ENCODE measurements around the gene OR2AE1. TPM values are rescaled to one million over a fixed set of nuclear protein-coding genes. Genes with fewer than 3 reads are reported as not detected.
"Not testable (repeated sequence)": the region's sequence is repeated elsewhere in the genome, so short reads cannot be mapped to it uniquely, and the experiment has no call there.

Gene OR2AE1
- total RNA-seq, 1 experiment from 2014 or later = not detected

DNA sequence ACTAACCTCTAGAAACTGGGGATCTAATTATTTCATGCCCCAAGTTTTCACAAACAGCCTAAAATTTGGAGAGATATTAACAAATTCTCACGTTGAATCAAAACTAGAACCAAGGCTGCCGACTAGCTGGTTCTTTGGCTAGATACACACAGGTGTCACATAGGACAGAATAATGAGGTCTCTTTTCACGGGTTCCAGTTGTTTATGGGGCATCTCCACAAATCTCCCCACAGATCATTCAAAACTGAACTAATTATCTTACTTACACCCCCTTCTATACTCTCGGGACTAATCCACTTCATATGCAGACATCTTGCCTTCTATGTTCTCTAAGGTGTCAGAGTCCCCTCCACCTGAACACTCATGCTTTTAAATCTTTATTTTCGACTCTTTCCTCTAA is 16.4 kb upstream of the OR2AE1 start:
- DNase-seq (ENCODE audit: low read depth in 1 of 2, low spot score in 2 of 2) = no peak
- Histone ChIP-seq H3K9me3 (replicated peaks) (no peaks in the 10 kb centered on the region; the same call in 1 of the 2 replicates), H3K4me1 (replicated peaks) (no peaks in the 10 kb centered on the region), H3K36me3 (no peaks in the 10 kb centered on the region), H3K27me3 (replicated peaks) (no peaks in the 10 kb centered on the region), H3K27ac (no peak overlapping the region), H3K4me3 (no peak overlapping the region)

DNA sequence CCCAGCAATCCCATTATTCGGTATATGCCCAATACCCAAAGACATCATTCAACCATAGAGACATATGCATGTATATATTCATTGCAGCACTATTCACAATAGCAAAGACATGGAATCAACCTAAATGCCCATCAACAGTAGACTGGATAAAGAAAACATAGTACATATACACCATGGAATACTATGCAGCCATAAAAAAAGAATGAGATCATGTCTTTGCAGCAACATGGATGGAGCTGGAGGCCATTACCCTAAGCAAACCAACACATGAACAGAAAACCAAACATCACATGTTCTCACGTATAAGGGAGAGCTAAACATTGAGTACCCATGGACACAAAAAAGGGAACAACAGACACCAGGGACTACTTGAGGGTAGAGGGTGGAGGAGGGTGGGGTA is 13.5 kb upstream of the OR2AE1 start:
- not testable (repeated sequence) for H3K36me3 ChIP-seq; H3K9me3 ChIP-seq (replicated peaks); H3K4me3 ChIP-seq; H3K4me1 ChIP-seq (replicated peaks); H3K27me3 ChIP-seq (replicated peaks); H3K27ac ChIP-seq; DNase-seq (ENCODE audit: low read depth in 1 of 2, low spot score in 2 of 2)

DNA sequence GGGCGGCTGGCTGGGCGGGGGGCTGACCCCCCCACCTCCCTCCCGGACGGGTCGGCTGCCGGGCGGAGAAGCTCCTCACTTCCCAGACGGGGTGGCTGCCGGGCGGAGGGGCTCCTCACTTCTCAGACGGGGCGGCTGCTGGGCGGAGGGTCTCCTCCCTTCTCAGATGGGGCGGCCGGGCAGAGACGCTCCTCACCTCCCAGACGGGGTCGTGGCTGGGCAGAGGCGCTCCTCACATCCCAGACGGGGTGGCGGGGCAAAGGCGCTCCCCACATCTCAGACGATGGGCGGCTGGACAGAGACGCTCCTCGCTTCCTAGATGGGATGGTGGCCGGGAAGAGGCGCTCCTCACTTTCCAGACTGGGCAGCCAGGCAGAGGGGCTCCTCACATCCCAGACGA is 11.5 kb upstream of the OR2AE1 start:
- H3K27ac ChIP-seq; H3K36me3 ChIP-seq; H3K9me3 ChIP-seq (replicated peaks); H3K4me3 ChIP-seq; DNase-seq (ENCODE audit: low read depth in 1 of 2, low spot score in 2 of 2); H3K27me3 ChIP-seq (replicated peaks); H3K4me1 ChIP-seq (replicated peaks): not testable (repeated sequence)

DNA sequence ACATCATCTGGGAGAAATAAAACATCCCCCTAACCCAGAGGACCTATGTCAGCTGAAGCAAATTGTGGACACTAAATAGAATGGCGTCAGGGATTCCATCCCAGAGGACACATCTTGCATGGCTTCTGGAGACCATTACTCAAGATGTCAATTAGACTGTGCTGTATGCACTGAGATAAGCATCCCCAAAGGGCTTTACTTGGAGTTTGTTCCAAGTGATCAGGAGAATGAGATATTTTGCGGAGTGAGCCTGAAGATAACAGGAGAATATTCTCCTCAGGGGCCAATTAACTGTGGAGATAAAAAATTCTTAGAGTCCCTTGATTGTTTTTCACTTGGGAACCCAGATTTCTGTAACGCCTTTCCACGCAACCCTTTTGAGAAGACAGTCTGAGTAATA is 4.5 kb upstream of the OR2AE1 start:
- Histone ChIP-seq H3K4me1 (replicated peaks) (no peaks in the 10 kb centered on the region), H3K4me3 (no peak overlapping the region), H3K36me3 (no peaks in the 10 kb centered on the region), H3K9me3 (replicated peaks) (peaks cover 3% of the 10 kb centered on the region; the same call in 1 of the 2 replicates), H3K27me3 (replicated peaks) (peaks cover 5% of the 10 kb centered on the region), H3K27ac (no peak overlapping the region)
- no peak for DNase-seq (ENCODE audit: low read depth in 1 of 2, low spot score in 2 of 2)

DNA sequence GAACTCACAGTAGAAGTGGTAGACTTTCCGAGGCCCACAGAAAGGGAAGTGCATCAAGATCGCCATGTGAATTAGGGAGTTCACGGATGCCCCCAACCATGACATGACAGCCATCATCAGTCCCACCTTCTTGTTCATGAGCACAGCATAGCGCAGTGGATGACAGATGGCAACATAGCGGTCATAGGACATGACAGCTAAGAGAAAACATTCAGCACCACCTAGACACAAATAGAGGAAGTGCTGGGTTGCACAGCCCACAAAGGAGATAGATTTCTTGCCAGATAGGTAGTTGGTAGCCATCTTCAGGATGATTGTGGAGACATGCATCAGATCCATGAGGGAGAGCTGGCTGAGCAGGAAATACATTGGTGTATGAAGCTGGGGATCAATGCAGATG is 342 bp downstream of the OR2AE1 start:
- DNase-seq (ENCODE audit: low read depth in 1 of 2, low spot score in 2 of 2) = no peak
- Histone ChIP-seq H3K36me3 (no peaks in the 10 kb centered on the region), H3K4me1 (replicated peaks) (no peaks in the 10 kb centered on the region), H3K27ac (no peak overlapping the region), H3K4me3 (no peak overlapping the region), H3K9me3 (replicated peaks) (no peaks in the 10 kb centered on the region), H3K27me3 (replicated peaks) (peaks cover 12% of the 10 kb centered on the region)

DNA sequence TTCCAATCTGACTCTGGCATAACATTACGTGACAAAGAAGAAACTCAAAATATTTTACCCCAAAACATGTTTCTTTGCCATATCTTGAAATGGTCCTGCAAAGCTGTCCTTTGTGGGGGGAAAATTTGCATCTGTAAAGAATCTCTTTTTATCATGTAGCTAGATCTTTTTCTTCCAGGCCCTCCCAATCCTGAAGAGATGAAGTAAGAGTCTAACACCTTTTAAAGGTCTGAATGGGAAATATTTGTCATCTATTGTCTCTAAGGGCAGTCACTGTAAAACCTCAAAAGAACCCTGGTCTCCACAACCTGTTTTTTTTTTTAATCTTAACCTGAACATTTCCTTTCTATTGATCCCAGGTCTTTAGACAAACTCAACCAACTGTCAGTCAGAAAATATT is 8.6 kb downstream of the OR2AE1 start:
- Histone ChIP-seq H3K4me3 (no peak overlapping the region), H3K4me1 (replicated peaks) (no peaks in the 10 kb centered on the region), H3K36me3 (no peaks in the 10 kb centered on the region), H3K9me3 (replicated peaks) (no peaks in the 10 kb centered on the region), H3K27me3 (replicated peaks) (no peaks in the 10 kb centered on the region), H3K27ac (no peak overlapping the region)
- DNase-seq (ENCODE audit: low read depth in 1 of 2, low spot score in 2 of 2) = no peak

DNA sequence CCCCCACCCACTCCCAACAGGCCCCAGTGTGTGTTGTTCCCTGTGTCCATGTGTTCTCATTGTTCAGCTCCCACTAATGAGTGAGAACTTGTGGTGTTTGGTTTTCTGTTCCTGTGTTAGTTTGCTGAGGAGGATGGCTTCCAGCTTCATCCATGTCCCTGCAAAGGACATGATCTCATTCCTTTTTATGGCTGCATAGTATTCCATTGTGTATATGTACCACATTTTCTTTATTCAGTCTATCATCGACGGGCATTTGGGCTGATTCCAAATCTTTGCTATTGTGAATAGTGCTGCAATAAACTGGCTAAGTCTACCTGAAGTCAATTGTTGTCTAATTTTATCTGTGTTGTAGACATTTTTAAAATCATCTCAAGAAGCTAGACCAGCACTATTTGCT is 9.4 kb downstream of the OR2AE1 start:
- not testable (repeated sequence) for H3K4me3 ChIP-seq; H3K27me3 ChIP-seq (replicated peaks); H3K36me3 ChIP-seq; H3K4me1 ChIP-seq (replicated peaks); H3K27ac ChIP-seq; H3K9me3 ChIP-seq (replicated peaks); DNase-seq (ENCODE audit: low read depth in 1 of 2, low spot score in 2 of 2)

DNA sequence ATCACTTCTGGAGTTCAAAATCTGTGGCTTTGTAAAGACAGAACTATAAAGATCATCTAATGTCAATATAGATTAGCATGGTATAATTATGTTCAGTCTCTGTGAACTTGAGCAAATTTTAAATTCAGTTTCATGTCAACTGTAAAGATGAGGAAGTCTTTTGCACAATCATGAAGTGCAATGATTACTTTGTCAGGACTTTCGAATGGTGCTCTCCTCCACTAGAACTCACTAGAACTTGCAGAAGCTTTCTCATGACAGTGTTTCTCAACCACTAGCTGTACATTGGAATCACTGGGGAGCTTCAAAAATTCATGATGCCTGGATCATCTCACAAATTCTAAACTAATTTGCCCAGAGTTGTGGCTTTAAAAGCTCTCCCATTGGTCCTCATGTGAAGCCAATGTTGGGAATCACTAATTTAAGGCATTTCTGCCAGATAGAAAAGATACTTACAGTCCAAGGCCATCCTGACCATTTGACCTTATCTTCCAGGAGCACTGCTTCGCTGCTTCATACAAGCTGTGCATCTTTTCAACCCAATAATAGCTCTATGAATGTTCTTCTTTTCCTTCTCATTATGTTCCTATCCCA is 12.9 kb downstream of the OR2AE1 start:
- Histone ChIP-seq H3K4me3 (no peak overlapping the region), H3K36me3 (no peaks in the 10 kb centered on the region), H3K4me1 (replicated peaks) (no peaks in the 10 kb centered on the region), H3K9me3 (replicated peaks) (no peaks in the 10 kb centered on the region), H3K27me3 (replicated peaks) (no peaks in the 10 kb centered on the region), H3K27ac (no peak overlapping the region)
- no peak for DNase-seq (ENCODE audit: low read depth in 1 of 2, low spot score in 2 of 2)

DNA sequence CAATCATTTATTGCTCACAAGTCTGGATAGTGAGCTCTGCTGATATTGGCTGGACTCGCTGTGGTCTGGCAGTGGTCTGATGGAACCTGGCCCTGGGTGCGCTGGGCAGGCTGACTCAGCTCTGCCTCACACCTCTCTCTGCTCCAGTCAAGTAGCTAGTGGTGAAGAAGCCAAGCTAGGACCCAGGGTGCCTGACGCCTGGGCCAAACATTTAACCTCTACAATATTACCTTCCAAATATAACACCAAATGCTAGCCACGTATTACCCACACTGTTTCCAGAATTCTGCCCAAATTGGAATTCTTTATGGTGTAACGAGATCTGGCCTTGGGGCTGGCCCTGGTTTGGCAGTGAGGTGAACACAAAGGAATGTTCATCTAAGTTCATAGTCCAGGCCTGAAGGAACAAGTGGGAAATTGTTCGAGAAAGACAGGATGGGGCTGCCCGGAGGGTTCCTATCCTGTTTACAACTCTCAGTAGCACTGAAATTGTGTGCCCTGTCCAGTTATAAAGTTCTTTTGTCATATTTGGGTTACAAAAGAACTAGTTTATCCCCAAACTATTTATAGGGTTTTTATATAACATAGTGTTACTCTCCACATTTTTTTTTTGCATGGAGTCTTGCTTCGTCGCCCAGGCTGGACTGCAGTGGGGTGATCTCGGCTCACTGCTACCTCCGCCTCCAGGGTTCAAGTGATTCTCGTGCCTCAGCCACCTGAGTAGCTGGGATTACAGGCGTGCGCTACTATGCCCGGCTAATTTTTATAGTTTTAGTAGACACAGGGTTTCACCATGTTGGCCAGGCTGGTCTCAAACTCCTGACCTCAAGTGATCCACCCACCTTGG is 16.3 kb downstream of the OR2AE1 start:
- no peak overlapping the region for H3K27ac ChIP-seq

DNA sequence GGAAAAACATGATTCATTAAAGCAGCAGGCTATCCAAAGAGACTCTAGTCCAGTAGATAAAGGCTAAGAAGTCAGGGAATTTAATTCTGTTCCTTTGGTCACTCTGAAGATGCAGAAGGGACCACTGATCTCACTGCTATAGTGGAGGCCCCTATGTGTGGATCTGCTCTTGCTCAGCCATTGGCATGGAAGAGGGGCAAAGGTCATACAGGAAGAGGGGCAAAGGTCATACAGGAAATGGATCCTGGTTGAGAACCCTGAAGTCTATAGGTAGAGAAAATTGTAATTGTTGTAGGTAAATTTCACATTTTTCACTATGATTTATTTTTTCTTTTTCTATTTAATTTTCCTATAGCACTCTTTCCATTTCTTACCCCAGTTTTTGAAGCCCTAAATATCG is 21.6 kb downstream of the OR2AE1 start:
- Histone ChIP-seq H3K36me3 (no peaks in the 10 kb centered on the region), H3K27ac (no peak overlapping the region), H3K27me3 (replicated peaks) (no peaks in the 10 kb centered on the region), H3K4me1 (replicated peaks) (no peaks in the 10 kb centered on the region), H3K9me3 (replicated peaks) (no peaks in the 10 kb centered on the region), H3K4me3 (no peak overlapping the region)
- no peak for DNase-seq (ENCODE audit: low read depth in 1 of 2, low spot score in 2 of 2)

More for the DNA sequence above, 16.3 kb downstream of the OR2AE1 start:
- H3K4me1 ChIP-seq (replicated peaks) = no peaks in the 10 kb centered on the region
- H3K36me3 ChIP-seq = no peaks in the 10 kb centered on the region
- DNase-seq (ENCODE audit: low read depth in 1 of 2, low spot score in 2 of 2) = no peak
- no peaks in the 10 kb centered on the region for H3K9me3 ChIP-seq (replicated peaks)
- H3K4me3 ChIP-seq = no peak overlapping the region
- no peaks in the 10 kb centered on the region for H3K27me3 ChIP-seq (replicated peaks)

DNA sequence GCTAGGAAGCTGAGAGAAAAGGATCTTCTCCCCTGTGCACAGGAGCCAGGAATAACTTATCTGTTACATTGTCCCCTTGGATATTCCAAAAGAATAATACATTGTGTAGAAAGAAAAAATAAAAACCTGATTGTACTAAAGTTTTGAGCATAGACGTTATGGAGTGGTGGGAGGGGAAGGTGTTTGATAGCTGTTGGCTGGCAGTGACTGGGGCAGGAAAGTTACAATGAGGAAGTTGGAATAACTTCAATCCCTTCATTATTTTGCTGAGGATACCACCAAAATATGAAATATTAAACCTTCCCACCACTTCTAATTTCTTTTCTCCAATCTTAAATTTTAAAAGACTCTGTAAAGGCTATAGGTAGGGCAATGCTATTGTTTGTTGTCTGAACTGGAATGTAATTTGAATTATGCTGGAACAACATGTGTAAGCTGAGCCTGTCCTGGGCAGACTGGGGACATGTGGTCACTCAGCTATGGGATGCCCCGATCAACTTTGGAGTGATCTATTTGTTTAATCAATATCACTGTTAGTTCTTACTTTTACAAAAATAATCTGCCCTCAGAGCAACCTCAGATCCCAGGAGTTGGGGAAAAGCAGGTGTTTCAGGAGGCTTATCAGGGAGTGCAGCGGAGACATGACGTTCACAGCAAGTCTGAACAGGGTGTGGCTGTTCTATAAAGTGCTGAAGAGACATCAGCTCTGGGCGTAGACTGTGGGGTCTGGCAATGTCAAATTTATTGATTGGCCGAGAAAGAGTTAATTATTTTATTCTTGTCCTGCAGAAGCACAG is 28.2 kb downstream of the OR2AE1 start:
- H3K27me3 ChIP-seq (replicated peaks) = no peaks in the 10 kb centered on the region; the same call in 1 of the 2 replicates
- H3K4me3 ChIP-seq = no peak overlapping the region
- no peaks in the 10 kb centered on the region for H3K4me1 ChIP-seq (replicated peaks)
- no peak overlapping the region for H3K27ac ChIP-seq
- no peaks in the 10 kb centered on the region for H3K36me3 ChIP-seq
- DNase-seq (ENCODE audit: low read depth in 1 of 2, low spot score in 2 of 2) = no peak
- no peaks in the 10 kb centered on the region for H3K9me3 ChIP-seq (replicated peaks)

DNA sequence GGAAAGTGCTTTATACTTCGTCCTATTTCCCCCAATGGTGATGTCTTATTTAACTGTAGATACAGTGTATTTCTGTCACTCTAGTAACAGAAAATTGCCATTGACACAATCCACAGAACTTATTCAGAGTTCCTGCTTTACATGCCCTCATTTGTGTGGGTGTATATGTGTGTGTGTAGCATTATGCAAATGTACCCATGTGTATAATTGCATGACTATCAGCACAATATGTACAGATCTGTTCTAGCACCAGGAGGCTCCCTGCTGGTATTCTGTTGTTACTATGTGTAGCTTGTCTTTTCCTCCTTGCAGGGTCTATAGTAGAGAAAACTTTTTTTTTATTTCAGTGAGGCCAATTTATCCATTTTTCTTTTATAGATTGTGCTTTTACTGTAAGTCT is 32.5 kb downstream of the OR2AE1 start:
- no peaks in the 10 kb centered on the region for H3K9me3 ChIP-seq (replicated peaks)
- H3K4me3 ChIP-seq = no peak overlapping the region
- H3K27ac ChIP-seq = no peak overlapping the region
- DNase-seq (ENCODE audit: low read depth in 1 of 2, low spot score in 2 of 2) = no peak
- no peaks in the 10 kb centered on the region for H3K36me3 ChIP-seq
- no peaks in the 10 kb centered on the region for H3K4me1 ChIP-seq (replicated peaks)
- peaks cover 5% of the 10 kb centered on the region; the same call in 1 of the 2 replicates for H3K27me3 ChIP-seq (replicated peaks)

DNA sequence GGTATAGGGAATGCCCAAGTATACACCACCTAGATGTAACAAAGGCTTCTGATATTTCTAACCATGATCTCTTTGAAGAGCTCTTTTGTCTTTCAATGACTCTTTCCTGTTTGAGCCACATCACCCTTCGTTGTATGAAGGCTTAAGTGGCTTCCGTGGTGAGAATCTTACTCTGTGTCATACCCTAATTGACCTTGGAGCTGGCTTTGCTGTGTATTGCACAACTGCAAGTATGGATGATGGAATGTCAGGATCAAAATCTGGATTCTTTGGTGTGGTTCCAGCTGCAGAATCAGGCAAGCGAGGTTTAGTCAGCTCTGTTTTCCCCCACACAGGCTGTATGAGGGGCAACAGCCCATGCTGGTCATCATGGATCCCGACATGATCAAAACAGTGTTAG is 33.0 kb downstream of the OR2AE1 start:
- Histone ChIP-seq H3K9me3 (replicated peaks) (no peaks in the 10 kb centered on the region), H3K4me1 (replicated peaks) (no peaks in the 10 kb centered on the region), H3K4me3 (no peak overlapping the region), H3K27ac (no peak overlapping the region), H3K36me3 (no peaks in the 10 kb centered on the region), H3K27me3 (replicated peaks) (peaks cover 9% of the 10 kb centered on the region; the same call in 1 of the 2 replicates)
- DNase-seq (ENCODE audit: low read depth in 1 of 2, low spot score in 2 of 2) = no peak

DNA sequence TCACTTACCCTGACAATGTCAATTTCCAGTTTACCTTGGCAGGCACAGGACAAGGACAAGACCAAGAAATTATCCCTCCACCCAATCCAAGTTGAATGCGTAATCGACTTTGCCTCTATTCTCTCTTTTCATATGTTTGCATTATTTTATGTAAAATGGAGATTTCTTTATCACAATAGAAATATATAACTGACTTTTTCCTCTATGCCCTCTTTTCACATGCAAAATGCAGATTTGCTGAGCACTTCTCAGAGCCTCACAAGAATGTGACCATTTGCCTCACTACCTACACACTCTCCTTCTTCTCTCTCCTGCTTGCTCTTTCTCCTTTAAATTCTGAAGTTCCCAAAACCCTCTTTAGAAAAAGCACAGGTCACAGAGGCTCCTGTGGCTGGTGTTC is 33.9 kb downstream of the OR2AE1 start:
- H3K9me3 ChIP-seq (replicated peaks) = no peaks in the 10 kb centered on the region
- peaks cover 15% of the 10 kb centered on the region for H3K27me3 ChIP-seq (replicated peaks)
- H3K4me3 ChIP-seq = no peak overlapping the region
- no peak for DNase-seq (ENCODE audit: low read depth in 1 of 2, low spot score in 2 of 2)
- H3K27ac ChIP-seq = no peak overlapping the region
- H3K4me1 ChIP-seq (replicated peaks) = no peaks in the 10 kb centered on the region
- no peaks in the 10 kb centered on the region for H3K36me3 ChIP-seq
